Fibroblast of lung (primary cell): ENCODE measurements around the gene MOXD1.
"Not testable (repeated sequence)": the region's sequence is repeated elsewhere in the genome, so short reads cannot be mapped to it uniquely, and the experiment has no call there.

Source experiments
- CTCF ChIP-seq, 2 donors: IDR thresholded peaks in 1 of 2; conservative IDR thresholded peaks in 1 of 2; 1 replicate in 1 of 2; 2 replicates in 1 of 2; pipeline ENCODE4 v1.5.1; 2011 to 2012; ENCODE audit warnings: low read length in 2 of 2, control low read depth in 1 of 2, inconsistent platforms in 1 of 2, low read depth in 1 of 2, mild to moderate bottlenecking in 1 of 2
- EZH2 ChIP-seq: IDR thresholded peaks from 2 replicates; pipeline ENCODE4 v1.5.1; 2012; ENCODE audit warnings: low read length, control low read depth, mild to moderate bottlenecking; ENCODE audit errors: missing control alignments

GRCh38 chr6:132310151-132310550, 91.1 kb downstream of the MOXD1 start:
- not testable (repeated sequence) for TF ChIP-seq CTCF (conservative IDR thresholded peaks at IDR 0.05 in 1 of 2, IDR thresholded peaks at IDR 0.05 in 1 of 2; ENCODE audit: low read depth in 1 of 2, low read length in 2 of 2); EZH2
